Nephron (organoid): Measurements from ENCODE around the gene MOCS1.

ENCODE experiments used
- H3K27ac Mint-ChIP-seq, 3 experiments: 2 replicates each; pipeline ENCODE4 v1.8.0; 2020; ENCODE audit warnings: mixed read lengths in 3 of 3, mild to moderate bottlenecking in 2 of 3, moderate library complexity in 1 of 3
- H3K27me3 Mint-ChIP-seq: 2 replicates; pipeline ENCODE4 v1.8.0; 2021; ENCODE audit warnings: low read depth, mild to moderate bottlenecking, moderate library complexity, mixed read lengths
- H3K36me3 Mint-ChIP-seq: 2 replicates; pipeline ENCODE4 v1.8.0; 2020; ENCODE audit warnings: low read depth, mixed read lengths
- H3K4me1 Mint-ChIP-seq: 2 replicates; pipeline ENCODE4 v1.8.0; 2020; ENCODE audit warnings: mixed read lengths
- H3K4me3 Mint-ChIP-seq, 3 experiments: 2 replicates each; pipeline ENCODE4 v1.8.0; 2020; ENCODE audit warnings: mild to moderate bottlenecking in 3 of 3, mixed read lengths in 3 of 3, moderate library complexity in 2 of 3
- H3K9me3 Mint-ChIP-seq: 2 replicates; pipeline ENCODE4 v1.8.0; 2020; ENCODE audit warnings: mixed read lengths
- TF ChIP-seq, protein P1 (sequence below), 3 experiments: fragments of 200-600 bp; sonication (generic); IDR thresholded peaks; one replicate each; pipeline ENCODE4 v1.5.0; 2021; ENCODE audit warnings: antibody characterized with exemption in 3 of 3; ENCODE audit not compliant: unreplicated experiment in 3 of 3

MOCS1 gene

DNA sequence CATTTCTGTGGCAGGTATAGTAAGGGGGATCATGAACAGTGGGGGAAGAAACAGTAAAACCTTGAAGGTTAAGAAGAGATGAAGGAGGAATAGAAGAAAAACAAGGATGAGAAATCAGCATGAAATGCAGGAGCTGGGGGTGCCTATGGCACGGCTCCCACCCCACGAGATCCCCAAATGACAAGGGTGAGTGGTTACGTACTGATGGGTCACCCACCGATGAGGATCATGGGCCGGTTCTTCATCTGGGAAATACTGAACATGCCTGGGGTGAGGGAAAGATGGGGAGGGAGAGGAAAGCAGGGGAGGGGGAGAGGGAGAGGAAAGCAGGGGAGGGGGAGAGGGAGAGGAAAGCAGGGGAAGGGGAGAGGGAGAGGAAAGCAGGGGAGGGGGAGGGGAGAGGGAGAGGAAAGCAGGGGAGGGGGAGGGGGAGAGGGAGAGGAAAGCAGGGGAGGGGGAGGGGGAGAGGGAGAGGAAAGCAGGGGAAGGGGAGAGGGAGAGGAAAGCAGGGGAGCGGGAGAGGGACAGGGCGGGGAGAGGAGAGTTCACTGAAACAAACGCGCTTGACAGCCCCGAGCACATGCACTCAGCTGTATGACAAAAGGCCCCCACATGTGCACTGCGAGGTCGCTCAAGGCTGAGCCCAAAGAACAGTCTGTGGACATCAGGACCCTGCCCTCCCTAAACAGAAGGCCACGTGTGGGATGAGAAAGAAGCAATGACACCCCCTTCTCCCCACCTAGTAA lies 25.3 kb downstream of the MOCS1 start:
- TF ChIP-seq, protein P1, sequence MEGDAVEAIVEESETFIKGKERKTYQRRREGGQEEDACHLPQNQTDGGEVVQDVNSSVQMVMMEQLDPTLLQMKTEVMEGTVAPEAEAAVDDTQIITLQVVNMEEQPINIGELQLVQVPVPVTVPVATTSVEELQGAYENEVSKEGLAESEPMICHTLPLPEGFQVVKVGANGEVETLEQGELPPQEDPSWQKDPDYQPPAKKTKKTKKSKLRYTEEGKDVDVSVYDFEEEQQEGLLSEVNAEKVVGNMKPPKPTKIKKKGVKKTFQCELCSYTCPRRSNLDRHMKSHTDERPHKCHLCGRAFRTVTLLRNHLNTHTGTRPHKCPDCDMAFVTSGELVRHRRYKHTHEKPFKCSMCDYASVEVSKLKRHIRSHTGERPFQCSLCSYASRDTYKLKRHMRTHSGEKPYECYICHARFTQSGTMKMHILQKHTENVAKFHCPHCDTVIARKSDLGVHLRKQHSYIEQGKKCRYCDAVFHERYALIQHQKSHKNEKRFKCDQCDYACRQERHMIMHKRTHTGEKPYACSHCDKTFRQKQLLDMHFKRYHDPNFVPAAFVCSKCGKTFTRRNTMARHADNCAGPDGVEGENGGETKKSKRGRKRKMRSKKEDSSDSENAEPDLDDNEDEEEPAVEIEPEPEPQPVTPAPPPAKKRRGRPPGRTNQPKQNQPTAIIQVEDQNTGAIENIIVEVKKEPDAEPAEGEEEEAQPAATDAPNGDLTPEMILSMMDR (IDR thresholded peaks at IDR 0.05; ENCODE audit: unreplicated experiment in 3 of 3): no peak
- no peaks in the 10 kb centered on the region for H3K9me3 Mint-ChIP-seq
- H3K27me3 Mint-ChIP-seq: no peaks in the 10 kb centered on the region
- no peak overlapping the region for H3K4me3 Mint-ChIP-seq
- H3K27ac Mint-ChIP-seq: no peak overlapping the region
- H3K4me1 Mint-ChIP-seq: no peaks in the 10 kb centered on the region
- peaks cover 11% of the 10 kb centered on the region for H3K36me3 Mint-ChIP-seq

DNA sequence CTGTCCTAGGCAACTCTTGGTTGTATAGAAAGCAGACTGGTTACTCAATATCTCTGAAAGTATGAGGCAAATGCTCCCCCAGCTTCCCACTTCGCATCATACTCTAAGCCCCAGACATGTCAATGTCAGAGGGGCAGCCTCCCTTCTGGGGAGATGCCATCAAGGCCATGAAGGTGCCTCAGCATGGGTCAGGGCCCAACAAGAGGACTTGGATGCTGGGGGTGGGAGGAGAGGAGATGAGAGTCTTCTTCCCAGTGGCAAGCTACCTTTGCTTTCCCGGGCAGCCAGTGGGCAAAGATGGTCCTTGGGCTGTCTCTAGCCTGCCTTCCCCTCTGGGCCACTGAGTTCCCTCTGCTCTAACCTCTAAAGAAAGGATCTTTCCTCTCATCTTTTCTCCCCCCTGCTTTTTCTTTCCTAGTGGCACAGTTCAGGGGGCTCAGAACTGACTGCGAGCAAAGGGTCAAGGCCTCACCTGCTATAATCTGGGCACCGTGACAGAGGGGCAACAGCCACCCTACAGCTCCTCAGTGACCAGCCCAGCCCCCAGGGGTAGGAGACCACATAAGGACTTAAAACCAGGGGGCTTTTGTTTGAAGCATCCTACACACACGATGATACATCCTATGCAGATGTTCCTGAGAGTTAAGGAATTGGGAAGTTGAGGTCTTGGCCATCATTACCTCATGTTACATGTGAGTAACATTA lies 26.2 kb downstream of the MOCS1 start:
- TF ChIP-seq, protein P1 (IDR thresholded peaks at IDR 0.05; ENCODE audit: unreplicated experiment in 3 of 3): no peak
- Mint-ChIP-seq H3K27me3 (no peaks in the 10 kb centered on the region), H3K4me1 (no peaks in the 10 kb centered on the region), H3K4me3 (no peak overlapping the region), H3K36me3 (peaks cover 15% of the 10 kb centered on the region), H3K27ac (no peak overlapping the region), H3K9me3 (no peaks in the 10 kb centered on the region)

DNA sequence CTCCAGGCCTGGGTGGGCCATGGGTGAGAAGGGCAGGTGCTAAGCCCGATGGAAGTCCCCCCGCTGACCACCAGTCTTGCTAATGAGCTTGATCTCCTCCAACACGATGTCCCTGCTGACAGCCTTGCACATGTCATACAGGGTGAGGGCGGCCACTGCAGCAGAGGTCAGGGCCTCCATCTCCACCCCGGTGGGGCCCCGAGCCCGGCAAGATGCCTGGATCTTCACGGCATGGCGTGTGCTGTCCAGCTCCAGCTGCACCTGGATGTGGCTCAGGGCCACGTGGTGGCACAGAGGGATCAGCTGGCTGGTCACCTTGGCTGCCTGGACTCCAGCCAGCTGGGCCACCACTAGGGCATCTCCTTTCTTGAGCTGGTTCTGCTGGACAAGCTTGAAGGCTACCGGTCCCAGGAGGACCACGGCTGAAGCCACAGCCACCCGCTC lies 27.9 kb downstream of the MOCS1 start:
- H3K27ac Mint-ChIP-seq: no peak overlapping the region
- no peak overlapping the region for H3K4me3 Mint-ChIP-seq

DNA sequence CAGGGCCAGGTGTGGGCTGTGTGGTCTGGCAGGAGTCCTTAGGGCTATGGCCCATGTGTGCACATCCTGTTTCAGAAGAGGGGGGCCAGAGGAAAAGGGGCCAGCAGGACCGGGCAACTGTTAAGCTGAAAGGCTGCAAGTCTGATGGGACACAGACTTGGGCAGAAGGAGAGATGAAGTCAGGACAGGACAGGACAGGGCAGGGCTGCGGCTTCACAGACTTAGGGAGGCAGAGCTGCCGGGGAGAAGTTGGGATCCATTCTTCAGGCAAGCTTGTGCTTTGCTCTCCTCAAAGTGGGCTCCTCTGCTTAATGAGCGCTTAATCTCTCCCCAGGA lies 28.7 kb downstream of the MOCS1 start:
- Mint-ChIP-seq H3K27ac (no peak overlapping the region), H3K9me3 (no peaks in the 10 kb centered on the region), H3K36me3 (peaks cover 29% of the 10 kb centered on the region), H3K4me3 (no peak overlapping the region), H3K4me1 (no peaks in the 10 kb centered on the region), H3K27me3 (peaks cover 4% of the 10 kb centered on the region)
- TF ChIP-seq, protein P1 (IDR thresholded peaks at IDR 0.05; ENCODE audit: unreplicated experiment in 3 of 3): no peak

More for the DNA sequence above, 27.9 kb downstream of the MOCS1 start:
- H3K27me3 Mint-ChIP-seq: peaks cover 3% of the 10 kb centered on the region
- H3K9me3 Mint-ChIP-seq: no peaks in the 10 kb centered on the region
- peaks cover 24% of the 10 kb centered on the region for H3K36me3 Mint-ChIP-seq
- no peaks in the 10 kb centered on the region for H3K4me1 Mint-ChIP-seq
- TF ChIP-seq, protein P1 (IDR thresholded peaks at IDR 0.05; ENCODE audit: unreplicated experiment in 3 of 3): no peak

DNA sequence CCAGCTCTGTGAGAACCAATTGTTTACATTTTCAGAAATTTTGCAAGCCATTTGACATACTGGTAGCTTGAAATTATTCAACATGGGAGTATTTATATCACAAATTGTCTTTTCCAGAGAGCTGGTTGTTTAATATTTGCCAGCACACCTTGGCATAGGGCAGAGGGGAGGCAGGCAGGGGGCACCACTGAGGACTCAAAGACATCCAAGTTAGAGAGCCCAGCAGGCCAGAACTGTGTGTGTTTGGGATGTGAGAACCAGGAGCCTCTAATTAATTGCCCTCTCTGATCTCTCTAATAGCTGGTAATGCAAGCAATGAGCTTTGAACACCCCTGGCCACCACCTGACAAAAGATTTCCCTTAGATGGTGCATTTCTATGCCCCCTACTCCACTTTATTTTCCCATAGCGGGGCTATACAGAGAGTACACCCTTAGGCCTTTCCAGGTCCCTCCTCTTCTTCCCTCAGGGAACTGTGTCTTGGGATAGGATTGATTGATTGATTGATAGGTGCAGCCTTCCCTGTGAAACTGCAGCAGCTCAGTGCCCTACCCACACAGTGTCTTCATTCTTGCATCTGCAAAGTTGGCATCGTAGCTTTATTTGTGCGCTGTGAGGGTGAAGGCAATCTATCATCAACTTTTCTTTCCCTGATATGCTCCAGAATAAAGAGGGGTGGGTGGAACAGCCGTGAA lies 29.2 kb downstream of the MOCS1 start:
- TF ChIP-seq, protein P1 (IDR thresholded peaks at IDR 0.05; ENCODE audit: unreplicated experiment in 3 of 3): no peak
- no peaks in the 10 kb centered on the region for H3K4me1 Mint-ChIP-seq
- peaks cover 29% of the 10 kb centered on the region for H3K36me3 Mint-ChIP-seq
- peaks cover 4% of the 10 kb centered on the region for H3K27me3 Mint-ChIP-seq
- no peak overlapping the region for H3K27ac Mint-ChIP-seq
- no peaks in the 10 kb centered on the region for H3K9me3 Mint-ChIP-seq
- no peak overlapping the region for H3K4me3 Mint-ChIP-seq
